ENCODE data around the gene LCN9.
"Not testable (repeated sequence)": the region's sequence is repeated elsewhere in the genome, so short reads cannot be mapped to it uniquely, and the experiment has no call there.

LCN9 gene

GRCh38 chr9:135671591-135672041, 8.5 kb downstream of the LCN9 start:
- no peak for DNase-seq (ENCODE audit: low spot score)

GRCh38 chr9:135672786-135673185, 9.7 kb downstream of the LCN9 start:
- not testable (repeated sequence) for DNase-seq (ENCODE audit: low spot score)

GRCh38 chr9:135673941-135674340, 10.8 kb downstream of the LCN9 start:
- no peak for DNase-seq (ENCODE audit: low spot score)

GRCh38 chr9:135674977-135675376, 11.9 kb downstream of the LCN9 start:
- DNase-seq (ENCODE audit: low spot score) = no peak

GRCh38 chr9:135676891-135677290, 13.8 kb downstream of the LCN9 start:
- DNase-seq (ENCODE audit: low spot score) = no peak

GRCh38 chr9:135677641-135678168, 14.6 kb downstream of the LCN9 start:
- DNase-seq (ENCODE audit: low spot score) = no peak

- DNase-seq (ENCODE audit: low spot score) = no peak
Observed at GRCh38 chr9:135678236-135679017, 15.3 kb downstream of the LCN9 start.

GRCh38 chr9:135680056-135680455, 16.9 kb downstream of the LCN9 start:
- no peak for DNase-seq (ENCODE audit: low spot score)

- no peak for DNase-seq (ENCODE audit: low spot score)
Observed at GRCh38 chr9:135681161-135681560, 18.1 kb downstream of the LCN9 start.

GRCh38 chr9:135683401-135684034, 20.4 kb downstream of the LCN9 start:
- DNase-seq (ENCODE audit: low spot score) = no peak

- DNase-seq (ENCODE audit: low spot score) = no peak
Observed at GRCh38 chr9:135684691-135685090, 21.6 kb downstream of the LCN9 start.

- DNase-seq (ENCODE audit: low spot score) = no peak
Observed at GRCh38 chr9:135687216-135687615, 24.1 kb downstream of the LCN9 start.

- DNase-seq (ENCODE audit: low spot score) = no peak
Observed at GRCh38 chr9:135689011-135689410, 25.9 kb downstream of the LCN9 start.

GRCh38 chr9:135690836-135691570, 27.9 kb downstream of the LCN9 start:
- no peak for DNase-seq (ENCODE audit: low spot score)

GRCh38 chr9:135692410-135692809, 29.3 kb downstream of the LCN9 start:
- DNase-seq (ENCODE audit: low spot score) = peak; percentile 89

GRCh38 chr9:135693265-135693664, 30.2 kb downstream of the LCN9 start:
- no peak for DNase-seq (ENCODE audit: low spot score)

GRCh38 chr9:135693771-135694170, 30.7 kb downstream of the LCN9 start:
- DNase-seq (ENCODE audit: low spot score) = no peak

- no peak for DNase-seq (ENCODE audit: low spot score)
Observed at GRCh38 chr9:135694414-135694813, 31.3 kb downstream of the LCN9 start.

GRCh38 chr9:135695036-135695435, 31.9 kb downstream of the LCN9 start:
- DNase-seq (ENCODE audit: low spot score) = no peak

- DNase-seq (ENCODE audit: low spot score) = no peak
Observed at GRCh38 chr9:135695642-135696041, 32.5 kb downstream of the LCN9 start.

- no peak for DNase-seq (ENCODE audit: low spot score)
Observed at GRCh38 chr9:135696446-135696845, 33.3 kb downstream of the LCN9 start.

- no peak for DNase-seq (ENCODE audit: low spot score)
Observed at GRCh38 chr9:135697226-135697625, 34.1 kb downstream of the LCN9 start.

GRCh38 chr9:135698236-135698635, 35.1 kb downstream of the LCN9 start:
- no peak for DNase-seq (ENCODE audit: low spot score)

Measured in COLO829 (cell line).